ENCODE data around the gene PNPLA7.

The PNPLA7 gene

GRCh38 chr9:137504432-137504777, 45.8 kb downstream of the PNPLA7 start:
- Histone ChIP-seq H3K9me3 (ENCODE audit: control insufficient read depth, insufficient read depth, low read length) (no peaks in the 10 kb centered on the region), H3K9ac (ENCODE audit: low read depth, low read length) (no peak overlapping the region), H3K4me1 (ENCODE audit: insufficient read depth, low read length) (no peaks in the 10 kb centered on the region), H3K36me3 (ENCODE audit: insufficient read depth, low read length) (no peaks in the 10 kb centered on the region)

DNA sequence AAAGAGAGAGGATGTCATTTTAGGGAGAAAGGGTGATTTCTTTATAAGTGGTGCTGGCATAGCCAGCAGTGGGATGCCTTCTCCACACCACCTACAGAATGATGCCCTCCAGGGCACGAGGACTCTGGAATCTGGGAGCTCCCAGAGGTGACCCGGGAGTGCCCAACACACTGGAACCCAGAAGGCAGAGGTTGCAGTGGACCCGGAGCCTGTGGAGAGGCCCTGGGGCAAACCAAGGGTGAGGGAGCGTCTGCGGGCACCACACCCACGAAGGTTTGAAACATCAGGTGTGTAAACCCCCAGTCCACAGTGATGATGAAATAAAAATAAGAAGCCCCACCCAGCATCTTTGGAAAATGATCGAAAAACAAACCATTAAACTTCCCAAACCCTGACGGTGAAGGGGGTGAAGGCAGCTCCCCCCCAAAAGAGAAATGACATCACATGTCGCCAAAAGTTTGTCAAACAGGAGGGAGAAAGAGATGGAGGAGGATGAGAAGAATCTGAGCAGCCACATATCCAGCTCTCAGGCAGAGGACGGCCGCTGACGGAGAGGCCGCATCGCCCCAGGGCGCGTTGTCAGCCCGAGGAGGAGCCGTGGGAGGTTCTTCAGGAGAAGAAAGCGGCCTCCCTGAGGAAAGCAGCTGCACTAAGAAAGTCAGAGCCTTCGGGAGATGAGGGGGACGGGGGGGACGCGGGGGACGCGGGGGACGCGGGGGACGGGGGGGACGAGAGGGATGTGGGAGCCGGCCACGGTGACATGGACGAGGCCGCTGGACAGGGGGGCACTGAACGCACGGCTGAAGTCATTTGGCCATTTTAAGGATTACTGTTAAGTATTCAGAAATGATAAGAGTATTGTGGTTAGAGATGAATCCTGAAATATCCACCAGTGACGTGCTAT, 47.9 kb downstream of the PNPLA7 start:
- Histone ChIP-seq H3K4me1 (ENCODE audit: insufficient read depth, low read length) (no peaks in the 10 kb centered on the region), H3K36me3 (ENCODE audit: insufficient read depth, low read length) (no peaks in the 10 kb centered on the region), H3K9me3 (ENCODE audit: control insufficient read depth, insufficient read depth, low read length) (no peaks in the 10 kb centered on the region), H3K9ac (ENCODE audit: low read depth, low read length) (no peak overlapping the region)

GRCh38 chr9:137501457-137501856, 48.7 kb downstream of the PNPLA7 start:
- H3K4me1 ChIP-seq (ENCODE audit: insufficient read depth, low read length): no peaks in the 10 kb centered on the region
- no peak overlapping the region for H3K9ac ChIP-seq (ENCODE audit: low read depth, low read length)
- H3K9me3 ChIP-seq (ENCODE audit: control insufficient read depth, insufficient read depth, low read length): no peaks in the 10 kb centered on the region
- no peaks in the 10 kb centered on the region for H3K36me3 ChIP-seq (ENCODE audit: insufficient read depth, low read length)

DNA sequence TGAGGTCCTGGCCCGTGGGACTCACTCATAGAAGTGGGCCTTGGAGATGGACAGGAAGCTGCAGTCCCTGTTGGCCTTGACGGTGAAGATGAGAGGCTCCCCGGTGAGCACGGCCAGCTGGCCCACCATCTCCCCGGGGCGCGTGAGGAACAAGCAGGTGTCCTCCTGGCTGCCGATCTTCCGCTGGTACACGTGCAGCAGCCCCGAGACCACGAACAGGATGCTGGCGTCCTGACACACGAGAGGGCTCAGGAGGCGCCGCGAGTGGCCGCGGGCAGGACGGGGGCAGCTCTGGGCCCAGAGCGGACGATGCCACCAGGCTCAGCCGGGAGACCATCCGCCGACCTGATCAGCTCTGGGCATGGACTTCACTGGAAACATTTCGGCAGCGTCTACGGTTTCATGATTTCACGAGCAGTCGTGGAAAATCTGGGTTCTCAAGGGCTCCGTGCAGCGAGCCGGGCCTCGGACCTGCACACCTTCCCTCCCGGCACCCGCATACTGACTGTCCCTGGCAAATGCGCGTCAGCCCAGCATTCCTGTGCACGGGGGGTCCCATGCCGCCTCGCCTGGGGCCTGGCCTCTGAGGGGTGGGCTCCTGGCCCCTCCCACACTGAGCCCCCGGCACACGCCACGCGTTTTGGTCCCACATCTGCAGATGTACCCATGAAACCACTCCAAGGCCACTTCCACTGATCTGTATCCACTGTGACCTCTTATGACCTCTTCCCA, 49.4 kb downstream of the PNPLA7 start:
- Histone ChIP-seq H3K9ac (ENCODE audit: low read depth, low read length) (no peak overlapping the region), H3K4me1 (ENCODE audit: insufficient read depth, low read length) (no peaks in the 10 kb centered on the region), H3K9me3 (ENCODE audit: control insufficient read depth, insufficient read depth, low read length) (no peaks in the 10 kb centered on the region), H3K36me3 (ENCODE audit: insufficient read depth, low read length) (no peaks in the 10 kb centered on the region)

GRCh38 chr9:137499858-137500661, 50.1 kb downstream of the PNPLA7 start:
- no peak overlapping the region for H3K9ac ChIP-seq (ENCODE audit: low read depth, low read length)
- no peaks in the 10 kb centered on the region for H3K36me3 ChIP-seq (ENCODE audit: insufficient read depth, low read length)
- no peaks in the 10 kb centered on the region for H3K9me3 ChIP-seq (ENCODE audit: control insufficient read depth, insufficient read depth, low read length)
- no peaks in the 10 kb centered on the region for H3K4me1 ChIP-seq (ENCODE audit: insufficient read depth, low read length)

DNA sequence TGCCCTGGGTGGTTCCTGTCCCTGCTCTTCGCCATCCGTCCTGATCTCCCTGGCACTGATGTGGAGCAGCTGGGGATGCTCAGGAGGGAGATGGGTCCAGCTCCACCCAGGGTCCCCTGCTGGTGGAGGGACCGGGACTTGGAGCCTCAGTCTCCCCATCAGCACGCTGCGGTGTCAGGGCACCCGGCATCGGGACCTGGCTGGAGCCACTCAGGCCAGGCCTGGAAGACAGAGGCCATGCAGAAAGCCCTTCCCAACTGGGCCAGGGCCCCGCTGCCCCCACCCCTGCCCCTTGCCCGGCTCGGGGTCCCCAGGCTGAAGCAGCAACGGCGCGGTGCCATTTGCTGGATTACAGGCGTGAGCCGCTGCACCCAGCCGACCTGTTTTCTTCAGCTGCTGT, 50.8 kb downstream of the PNPLA7 start:
- H3K36me3 ChIP-seq (ENCODE audit: insufficient read depth, low read length): no peaks in the 10 kb centered on the region
- no peaks in the 10 kb centered on the region for H3K4me1 ChIP-seq (ENCODE audit: insufficient read depth, low read length)
- no peak overlapping the region for H3K9ac ChIP-seq (ENCODE audit: low read depth, low read length)
- H3K9me3 ChIP-seq (ENCODE audit: control insufficient read depth, insufficient read depth, low read length): no peaks in the 10 kb centered on the region

DNA sequence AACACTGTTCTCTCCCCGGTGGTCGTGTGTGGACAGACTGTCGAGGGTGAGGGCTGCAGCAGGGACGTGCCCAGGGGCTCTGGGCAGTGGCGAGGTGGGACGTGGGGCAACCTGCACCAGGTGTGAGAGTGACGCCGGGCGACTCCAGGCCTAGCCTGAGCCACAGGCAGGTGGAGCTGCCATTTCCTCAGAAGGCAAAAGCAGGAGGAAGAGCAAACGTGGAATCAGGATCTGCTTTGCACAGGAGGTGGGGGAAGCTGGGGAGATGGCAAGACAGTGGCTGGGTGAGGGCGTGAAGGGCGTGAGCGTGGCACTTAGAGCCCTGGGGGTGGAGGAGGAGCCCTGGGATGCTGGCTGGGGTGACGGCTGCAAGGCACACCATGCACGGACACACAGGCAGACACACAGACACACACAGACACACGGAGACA, 51.5 kb downstream of the PNPLA7 start:
- no peaks in the 10 kb centered on the region for H3K9me3 ChIP-seq (ENCODE audit: control insufficient read depth, insufficient read depth, low read length)
- no peaks in the 10 kb centered on the region for H3K4me1 ChIP-seq (ENCODE audit: insufficient read depth, low read length)
- H3K36me3 ChIP-seq (ENCODE audit: insufficient read depth, low read length): no peaks in the 10 kb centered on the region
- H3K9ac ChIP-seq (ENCODE audit: low read depth, low read length): no peak overlapping the region

DNA sequence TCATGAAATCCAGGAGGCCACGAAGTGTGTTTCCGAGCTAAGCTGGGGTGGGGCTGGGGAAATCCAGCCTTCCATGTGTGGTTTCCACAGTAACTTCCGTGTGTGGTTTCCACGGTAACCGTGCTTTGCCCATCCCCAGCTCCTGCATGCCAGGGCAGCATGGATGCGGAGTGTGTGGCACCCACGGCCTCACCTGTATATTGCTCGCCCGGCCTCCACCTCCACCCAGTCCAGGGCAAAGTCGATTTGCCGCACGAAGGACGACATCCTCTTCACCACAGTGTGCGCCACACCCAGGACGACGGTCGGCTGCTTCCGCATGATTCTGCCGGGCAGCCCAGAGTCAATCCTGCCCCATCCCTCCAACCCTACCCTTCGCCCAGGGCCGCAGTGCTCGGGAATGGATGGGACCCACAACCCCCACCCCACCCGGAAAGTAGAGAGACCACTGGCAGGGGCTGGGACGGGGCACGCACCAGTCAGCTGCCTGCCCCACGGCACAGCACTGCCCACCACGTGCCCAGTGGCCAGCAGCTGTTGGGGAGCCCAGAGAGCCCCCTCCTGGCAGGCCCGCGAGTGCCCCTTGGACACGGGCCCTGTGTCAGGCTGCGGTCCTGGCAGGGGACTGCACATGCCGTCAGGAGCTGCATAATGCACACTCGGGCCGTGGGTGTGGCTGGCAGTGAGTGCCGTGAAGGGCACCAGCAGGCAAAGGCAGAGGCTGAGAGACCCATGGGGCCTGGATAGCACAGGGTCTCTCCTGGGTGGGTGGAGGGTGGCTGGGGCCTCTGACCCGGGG, 52.1 kb downstream of the PNPLA7 start:
- H3K9ac ChIP-seq (ENCODE audit: low read depth, low read length): no peak overlapping the region
- no peaks in the 10 kb centered on the region for H3K36me3 ChIP-seq (ENCODE audit: insufficient read depth, low read length)
- H3K9me3 ChIP-seq (ENCODE audit: control insufficient read depth, insufficient read depth, low read length): no peaks in the 10 kb centered on the region
- H3K4me1 ChIP-seq (ENCODE audit: insufficient read depth, low read length): no peaks in the 10 kb centered on the region

DNA sequence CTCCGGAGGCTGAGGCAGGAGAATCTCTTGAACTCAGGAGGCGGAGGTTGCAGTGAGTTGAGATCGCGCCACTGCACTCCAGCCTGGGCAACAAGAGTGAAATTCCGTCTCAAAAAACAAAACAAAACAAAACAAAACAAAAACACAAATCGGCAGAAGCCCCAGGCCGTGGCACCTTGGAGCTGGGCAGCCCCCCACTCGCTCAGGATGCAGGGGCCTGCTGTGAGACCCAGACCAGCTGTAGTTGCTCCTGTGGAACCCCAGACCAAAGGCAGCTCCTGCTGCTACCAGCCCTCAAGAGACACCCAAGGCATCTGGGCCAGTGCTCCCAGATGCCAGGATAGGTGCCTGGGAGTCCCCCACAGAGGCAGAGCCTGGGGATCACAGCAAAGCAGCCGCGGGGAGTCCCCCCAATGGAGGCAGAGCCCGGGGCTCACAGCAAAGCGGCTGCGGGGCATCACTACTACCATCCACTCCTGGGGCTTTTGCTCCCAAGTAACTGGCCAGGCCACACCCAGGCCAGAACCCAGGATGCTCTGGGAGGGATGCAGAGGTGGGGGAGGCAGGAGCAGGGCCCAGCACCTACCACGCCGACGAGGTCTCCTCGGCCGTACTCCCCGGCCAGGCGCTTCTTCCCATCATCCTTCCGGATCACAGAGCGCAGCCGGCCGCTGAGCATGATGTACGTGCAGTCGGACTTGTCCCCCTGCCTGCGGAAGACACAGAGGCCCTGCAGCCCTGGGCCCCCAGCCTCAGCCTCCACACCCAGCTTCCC, 53.4 kb downstream of the PNPLA7 start:
- H3K9me3 ChIP-seq (ENCODE audit: control insufficient read depth, insufficient read depth, low read length): no peaks in the 10 kb centered on the region
- H3K36me3 ChIP-seq (ENCODE audit: insufficient read depth, low read length): no peaks in the 10 kb centered on the region
- H3K9ac ChIP-seq (ENCODE audit: low read depth, low read length): no peak overlapping the region
- no peaks in the 10 kb centered on the region for H3K4me1 ChIP-seq (ENCODE audit: insufficient read depth, low read length)

GRCh38 chr9:137494550-137495351, 55.5 kb downstream of the PNPLA7 start:
- H3K4me1 ChIP-seq (ENCODE audit: insufficient read depth, low read length): no peaks in the 10 kb centered on the region
- no peaks in the 10 kb centered on the region for H3K9me3 ChIP-seq (ENCODE audit: control insufficient read depth, insufficient read depth, low read length)
- H3K9ac ChIP-seq (ENCODE audit: low read depth, low read length): no peak overlapping the region
- H3K36me3 ChIP-seq (ENCODE audit: insufficient read depth, low read length): no peaks in the 10 kb centered on the region

DNA sequence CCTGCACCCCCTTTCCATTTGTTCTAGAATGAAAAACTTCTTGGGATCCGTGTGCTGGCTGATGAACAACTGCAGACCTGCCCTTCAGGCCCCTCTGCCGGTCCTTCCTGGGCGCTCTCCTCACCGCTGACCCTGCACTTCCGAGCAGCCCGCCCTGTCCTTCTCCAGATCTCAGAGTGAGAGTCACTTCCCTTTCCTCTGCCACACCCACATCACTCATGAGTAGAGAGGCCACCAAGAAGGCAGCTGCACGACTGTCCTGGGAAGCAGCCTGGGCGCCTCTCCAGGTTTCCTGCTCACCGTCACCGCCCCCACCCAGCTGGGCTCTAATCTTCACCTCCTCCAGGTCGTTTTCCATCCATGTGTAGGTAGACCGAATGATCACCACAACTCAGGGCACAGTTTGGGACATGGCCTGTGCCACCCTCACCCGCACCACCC, 56.1 kb downstream of the PNPLA7 start:
- H3K36me3 ChIP-seq (ENCODE audit: insufficient read depth, low read length): no peaks in the 10 kb centered on the region
- no peaks in the 10 kb centered on the region for H3K4me1 ChIP-seq (ENCODE audit: insufficient read depth, low read length)
- no peaks in the 10 kb centered on the region for H3K9me3 ChIP-seq (ENCODE audit: control insufficient read depth, insufficient read depth, low read length)
- no peak overlapping the region for H3K9ac ChIP-seq (ENCODE audit: low read depth, low read length)

DNA sequence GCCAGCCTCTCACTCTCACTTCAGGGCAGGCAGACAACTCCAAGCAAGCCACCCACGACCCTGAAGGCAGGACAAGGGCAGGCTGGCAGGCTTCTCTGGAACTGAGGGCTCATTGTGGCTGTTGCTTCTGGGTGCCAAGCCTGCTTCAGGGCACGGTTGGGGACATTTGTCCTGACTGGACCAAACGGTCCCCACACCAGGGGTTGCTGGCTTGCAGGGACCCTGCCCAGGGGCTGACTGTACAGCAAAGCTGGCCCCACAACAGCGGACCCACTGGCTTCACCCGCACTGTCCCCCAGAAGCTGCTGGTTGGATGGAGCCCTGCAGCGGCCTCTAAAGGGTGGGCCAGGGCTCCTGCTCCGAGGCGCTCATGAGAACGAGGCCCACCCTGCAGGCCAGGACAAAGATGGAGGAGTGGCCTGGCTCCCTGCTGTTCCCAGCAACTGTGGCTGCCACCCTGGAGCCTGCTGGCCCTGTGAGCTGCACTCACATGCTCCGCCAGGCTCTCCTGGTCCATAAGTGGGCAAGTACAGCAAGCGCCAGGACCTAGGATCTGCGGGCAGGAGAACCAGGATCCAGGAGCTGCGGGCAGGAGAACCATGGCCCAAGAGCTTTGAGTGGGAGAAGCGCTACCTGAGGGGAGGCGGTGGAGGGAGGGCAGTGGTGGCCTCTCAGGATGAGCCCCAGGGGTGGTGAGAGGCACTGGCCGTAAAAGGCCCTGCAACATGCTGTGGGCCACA, 56.7 kb downstream of the PNPLA7 start:
- Histone ChIP-seq H3K36me3 (ENCODE audit: insufficient read depth, low read length) (no peaks in the 10 kb centered on the region), H3K9me3 (ENCODE audit: control insufficient read depth, insufficient read depth, low read length) (no peaks in the 10 kb centered on the region), H3K9ac (ENCODE audit: low read depth, low read length) (no peak overlapping the region), H3K4me1 (ENCODE audit: insufficient read depth, low read length) (no peaks in the 10 kb centered on the region)

Data from ES-I3 (cell line).